GM10248 (cell line): ENCODE results near the gene SLC6A13.

ENCODE experiments used
- CTCF ChIA-PET: fragments of 300-600 bp; sonication (Branson Sonifier 250); formaldehyde crosslinking; extraction: SDS; loops from one replicate; lab custom pipeline; 2021; ENCODE audit warnings: antibody characterized with exemption; lab: Yijun Ruan, JAX
- POLR2A ChIA-PET: fragments of 350-650 bp; sonication (Branson Sonifier 250); formaldehyde crosslinking; extraction: SDS; loops from one replicate; lab custom pipeline; 2020; ENCODE audit warnings: antibody characterized with exemption; lab: Yijun Ruan, JAX
- DNase-seq: peaks from one replicate; pipeline ENCODE4 v3.0.0; 2012; ENCODE audit errors: extremely low spot score
- TF ChIP-seq, protein P1 (sequence below): IDR thresholded peaks from 2 replicates; pipeline ENCODE4 v1.5.1; 2012; ENCODE audit warnings: mild to moderate bottlenecking, low read depth; ENCODE audit errors: extremely low read depth, missing control alignments, control extremely low read depth

The SLC6A13 gene

DNA sequence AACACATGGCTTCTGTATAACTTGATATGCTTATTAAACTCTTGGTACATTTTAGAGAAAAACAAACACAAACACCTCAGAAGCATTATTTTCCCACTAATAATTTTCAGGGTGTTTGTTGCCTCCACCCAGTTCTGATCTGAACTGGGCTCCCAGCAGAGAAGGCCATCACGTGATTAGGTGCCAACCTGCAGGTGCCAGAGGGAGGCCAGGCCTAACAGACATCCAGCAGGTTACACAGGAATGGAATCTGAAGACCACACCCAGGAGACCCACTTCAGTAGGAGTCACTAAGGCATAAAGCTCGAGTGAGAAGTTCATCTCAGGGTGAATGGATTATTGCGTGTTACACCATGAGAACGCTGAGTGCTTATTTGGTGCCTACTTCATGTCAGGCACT lies 57.6 kb downstream of the SLC6A13 start:
- CTCF ChIA-PET: no interaction called here

DNA sequence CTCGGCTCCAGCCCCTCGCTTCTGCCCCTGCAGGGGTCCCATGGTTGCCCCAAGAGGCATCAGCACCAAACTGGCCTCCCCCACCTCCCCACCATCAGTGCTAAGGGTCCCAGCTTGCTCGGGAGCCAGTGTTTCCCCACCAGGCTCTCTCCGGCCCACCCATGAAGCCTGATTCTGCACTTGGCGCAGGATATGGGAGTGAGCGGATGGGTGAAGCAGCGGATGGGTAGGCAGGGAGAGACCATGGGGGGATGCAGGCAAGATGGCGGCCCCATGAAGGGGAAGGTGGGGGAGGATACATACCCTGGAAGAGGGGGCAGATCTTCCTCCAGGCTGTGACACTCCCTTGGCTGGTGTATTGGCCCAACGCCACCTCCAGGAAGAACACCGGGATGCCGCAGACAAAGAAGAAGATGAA lies 58.4 kb downstream of the SLC6A13 start:
- ChIA-PET CTCF (no interaction called here), POLR2A (no interaction called here)
- TF ChIP-seq, protein P1, sequence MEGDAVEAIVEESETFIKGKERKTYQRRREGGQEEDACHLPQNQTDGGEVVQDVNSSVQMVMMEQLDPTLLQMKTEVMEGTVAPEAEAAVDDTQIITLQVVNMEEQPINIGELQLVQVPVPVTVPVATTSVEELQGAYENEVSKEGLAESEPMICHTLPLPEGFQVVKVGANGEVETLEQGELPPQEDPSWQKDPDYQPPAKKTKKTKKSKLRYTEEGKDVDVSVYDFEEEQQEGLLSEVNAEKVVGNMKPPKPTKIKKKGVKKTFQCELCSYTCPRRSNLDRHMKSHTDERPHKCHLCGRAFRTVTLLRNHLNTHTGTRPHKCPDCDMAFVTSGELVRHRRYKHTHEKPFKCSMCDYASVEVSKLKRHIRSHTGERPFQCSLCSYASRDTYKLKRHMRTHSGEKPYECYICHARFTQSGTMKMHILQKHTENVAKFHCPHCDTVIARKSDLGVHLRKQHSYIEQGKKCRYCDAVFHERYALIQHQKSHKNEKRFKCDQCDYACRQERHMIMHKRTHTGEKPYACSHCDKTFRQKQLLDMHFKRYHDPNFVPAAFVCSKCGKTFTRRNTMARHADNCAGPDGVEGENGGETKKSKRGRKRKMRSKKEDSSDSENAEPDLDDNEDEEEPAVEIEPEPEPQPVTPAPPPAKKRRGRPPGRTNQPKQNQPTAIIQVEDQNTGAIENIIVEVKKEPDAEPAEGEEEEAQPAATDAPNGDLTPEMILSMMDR: no peak
- no peak for DNase-seq

More for the DNA sequence above, 57.6 kb downstream of the SLC6A13 start:
- TF ChIP-seq, protein P1: no peak
- DNase-seq: no peak
- POLR2A ChIA-PET: no interaction called here

DNA sequence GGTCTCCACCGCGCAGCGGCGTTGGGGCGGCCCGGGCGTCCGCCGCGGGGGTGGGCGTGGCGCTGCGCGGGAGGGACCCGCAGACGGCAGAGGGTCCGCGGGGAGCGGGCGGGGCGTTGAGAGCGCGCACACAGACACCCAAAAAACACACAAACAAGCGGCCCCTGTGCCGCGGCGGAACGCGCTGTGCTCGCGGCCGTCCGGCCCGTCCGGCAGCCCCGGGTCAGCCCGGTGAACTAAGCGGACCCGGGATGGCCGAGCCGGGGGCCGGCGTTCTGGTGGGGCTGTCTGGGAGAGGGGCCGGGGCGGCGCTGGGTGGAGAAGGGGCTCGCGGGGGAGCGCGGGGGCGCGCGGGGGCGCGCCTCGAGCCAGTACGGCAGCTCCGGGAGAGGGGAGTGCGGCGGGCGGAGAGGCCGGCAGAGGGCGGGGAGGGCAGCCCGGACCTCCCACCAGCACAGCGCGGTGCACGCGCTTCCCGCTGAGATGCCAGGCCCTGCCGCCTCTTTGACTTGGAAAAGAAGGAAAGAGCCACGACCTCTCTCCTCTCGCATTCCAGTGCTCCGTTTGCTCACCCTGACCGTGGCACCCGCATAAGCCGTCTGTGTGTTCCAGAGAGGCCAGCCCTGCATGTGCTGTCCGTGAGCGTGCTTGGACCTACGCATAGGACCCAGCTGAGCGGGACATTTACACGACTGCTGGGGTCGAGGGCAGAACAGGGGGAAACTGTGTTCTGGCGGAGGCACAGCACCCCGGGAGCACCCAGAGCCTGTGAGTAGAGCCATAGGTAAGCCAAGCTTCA lies 59.0 kb downstream of the SLC6A13 start:
- DNase-seq: no peak
- POLR2A ChIA-PET: no interaction called here
- TF ChIP-seq, protein P1: no peak
- CTCF ChIA-PET: no interaction called here

DNA sequence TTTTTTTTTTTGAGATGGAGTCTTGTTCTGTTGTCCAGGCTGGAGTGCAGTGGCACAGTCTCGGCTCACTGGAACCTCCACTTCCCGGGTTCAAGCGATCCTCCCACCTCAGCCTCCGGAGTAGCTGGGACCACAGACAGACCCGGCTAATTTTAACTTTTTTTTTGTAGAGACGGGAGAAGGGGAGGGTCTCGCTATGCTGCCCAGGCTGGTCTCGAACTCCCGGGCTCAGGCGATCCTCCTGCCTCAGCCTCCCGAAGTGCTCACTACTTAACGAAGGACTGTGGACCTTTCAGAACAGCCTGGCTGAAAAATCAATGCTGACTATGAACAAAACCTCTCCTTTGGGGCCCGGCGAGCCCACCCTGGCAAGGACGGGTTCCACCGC lies 59.6 kb downstream of the SLC6A13 start:
- TF ChIP-seq, protein P1: no peak
- POLR2A ChIA-PET: no interaction called here
- no peak for DNase-seq
- CTCF ChIA-PET: interaction anchor here (0.7 kb wide), 1 partner anchor 10 kb away, joined by 3 read pairs; no protein-coding TSS in a partner anchor

DNA sequence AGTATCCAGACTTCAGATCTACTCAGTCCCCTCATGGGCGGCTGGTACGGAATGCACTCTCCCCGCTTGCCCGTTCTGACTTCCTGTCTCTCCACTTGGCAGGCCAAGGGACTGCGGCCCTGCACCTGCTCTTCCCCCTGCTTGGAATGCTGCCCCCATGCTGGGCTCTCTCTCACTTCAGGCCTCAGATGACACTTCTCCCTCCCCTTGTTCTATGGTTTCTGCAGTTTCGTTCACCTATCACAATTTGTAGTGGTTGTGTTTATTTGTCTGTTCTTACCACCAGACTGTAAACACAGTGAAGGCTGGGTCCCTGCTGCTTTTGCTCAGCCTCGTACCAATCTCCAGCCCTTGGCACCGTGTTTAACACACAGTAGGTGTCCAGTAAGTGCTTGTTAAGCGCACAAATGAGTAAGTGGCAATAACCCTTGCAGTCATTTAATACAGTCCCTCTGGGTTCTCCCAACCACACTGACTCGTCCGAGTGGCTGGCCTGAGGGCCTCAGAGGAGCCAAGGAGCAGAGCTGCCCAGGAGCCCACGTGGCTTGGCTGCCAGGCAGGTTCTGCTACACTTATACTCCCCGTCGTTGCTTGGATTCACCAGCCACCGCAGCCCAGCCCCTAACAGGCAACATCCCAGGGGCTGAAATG lies 60.4 kb downstream of the SLC6A13 start:
- TF ChIP-seq, protein P1: no peak
- POLR2A ChIA-PET: no interaction called here
- CTCF ChIA-PET: interaction anchor here (0.7 to 1.3 kb wide), 2 partner anchors 11 to 16 kb away, joined by 3 read pairs; no protein-coding TSS in a partner anchor
- DNase-seq: no peak

DNA sequence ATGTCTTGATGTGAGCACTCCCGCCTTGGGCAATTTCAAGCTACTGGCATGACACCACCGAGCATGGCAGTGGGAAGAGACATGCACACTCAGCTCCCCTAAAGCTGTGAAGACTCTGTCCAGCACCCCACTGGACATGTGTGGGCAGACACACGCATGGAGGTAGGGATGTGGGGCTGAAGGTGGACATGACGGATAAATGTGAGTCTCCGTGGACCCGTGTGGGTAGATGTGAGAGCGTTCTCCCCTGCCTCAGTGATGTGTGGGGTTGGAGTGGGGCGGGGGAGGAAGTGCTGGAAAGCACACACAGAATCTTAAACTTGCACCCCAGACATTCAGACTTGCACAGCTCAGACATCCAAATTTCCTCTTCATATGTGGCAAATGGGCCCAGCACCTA lies 61.3 kb downstream of the SLC6A13 start:
- ChIA-PET CTCF (interaction anchor here (1.3 to 1.8 kb wide), 2 partner anchors 17 to 19 kb away, joined by 3 to 7 read pairs; no protein-coding TSS in a partner anchor), POLR2A (no interaction called here)
- TF ChIP-seq, protein P1: no peak
- DNase-seq: no peak
